Panc1 (cell line): ENCODE results near the gene SSBP2. TPM values are rescaled to one million over a fixed set of nuclear protein-coding genes. Genes with fewer than 3 reads are reported as not detected.

Source experiments
- ATAC-seq: fragments of 200-7000 bp; cut with Tn5 transposase; 2 replicates; pipeline ENCODE4 v1.9.1; 2020; ENCODE audit warnings: mild to moderate bottlenecking, moderate library complexity
- BruUV-seq: library from RNA; stranded (reverse); fragments of 400-500 nt; replicated peaks from 2 replicates; lab custom pipeline; 2021; lab: Mats Ljungman, UMichigan
- CTCF ChIA-PET: fragments of 300-600 bp; sonication (Branson Sonifier 250); formaldehyde crosslinking; loops from one replicate; lab custom pipeline; 2022; ENCODE audit warnings: antibody characterized with exemption; lab: Charles Lee
- POLR2A ChIA-PET: fragments of 300-600 bp; sonication (Branson Sonifier 250); formaldehyde crosslinking; loops from one replicate; lab custom pipeline; 2022; ENCODE audit warnings: antibody characterized with exemption; lab: Charles Lee
- DNase-seq: peaks from one replicate; pipeline ENCODE4 v3.0.0-alpha.2; 2010; ENCODE audit warnings: low read depth, low spot score
- H3K27ac ChIP-seq: 2 replicates; pipeline ENCODE4 v1.5.1; 2011; ENCODE audit warnings: mild to moderate bottlenecking, low read length, inconsistent platforms
- H3K27me3 ChIP-seq: fragments of 200-500 bp; sonication (Bioruptor generic); 2 replicates; pipeline ENCODE4 v1.6.0; 2014; ENCODE audit warnings: low read length, inconsistent platforms; ENCODE audit not compliant: control insufficient read depth, insufficient read depth
- H3K36me3 ChIP-seq: fragments of 200-500 bp; sonication (Bioruptor generic); 2 replicates; pipeline ENCODE4 v1.5.1; 2014; ENCODE audit warnings: inconsistent platforms, mild to moderate bottlenecking, low read length, moderate library complexity; ENCODE audit not compliant: control insufficient read depth, insufficient read depth
- H3K4me1 ChIP-seq: 2 replicates; pipeline ENCODE4 v1.5.1; 2011; ENCODE audit warnings: inconsistent platforms, mild to moderate bottlenecking, low read length, moderate library complexity; ENCODE audit not compliant: control insufficient read depth, insufficient read depth
- H3K4me3 ChIP-seq, 2 experiments: 2 replicates each; pipeline ENCODE4 v1.5.1; 2011 to 2012; ENCODE audit warnings: low read depth in 2 of 2, low read length in 2 of 2, mild to moderate bottlenecking in 2 of 2, inconsistent platforms in 1 of 2, moderate library complexity in 1 of 2
- H3K9me3 ChIP-seq: fragments of 200-500 bp; sonication (Bioruptor generic); 2 replicates; pipeline ENCODE4 v1.5.1; 2014; ENCODE audit warnings: low read depth, mild to moderate bottlenecking, inconsistent platforms, low read length, moderate library complexity; ENCODE audit not compliant: control insufficient read depth, insufficient read depth
- CTCF ChIP-seq: fragments of 450-650 bp; IDR thresholded peaks from 2 replicates; pipeline ENCODE4 v1.5.1; 2017; ENCODE audit warnings: mild to moderate bottlenecking
- POLR2AphosphoS5 ChIP-seq: IDR thresholded peaks from 2 replicates; pipeline ENCODE4 v1.6.1; 2012; ENCODE audit warnings: mild to moderate bottlenecking, low read depth, low read length, moderate library complexity
- REST ChIP-seq, 2 experiments: IDR thresholded peaks; 2 replicates each; pipeline ENCODE4 v1.6.1; 2011 to 2012; ENCODE audit warnings: low read depth in 2 of 2, control low read depth in 1 of 2, low read length in 1 of 2, mild to moderate bottlenecking in 1 of 2, moderate library complexity in 1 of 2; ENCODE audit not compliant: insufficient read depth in 1 of 2
- SIN3A ChIP-seq: IDR thresholded peaks from 2 replicates; pipeline ENCODE4 v1.6.1; 2012; ENCODE audit warnings: low read depth, mild to moderate bottlenecking, low read length, moderate library complexity, borderline replicate concordance; ENCODE audit not compliant: insufficient read depth
- TCF7L2 ChIP-seq: IDR thresholded peaks from 2 replicates; pipeline ENCODE4 v1.6.1; 2011; ENCODE audit warnings: mild to moderate bottlenecking, low read depth, low read length, inconsistent platforms
- in situ Hi-C: cut with HindIII; loops from 2 replicates; pipeline ENCODE4 v1.10.0; 2016; ENCODE audit warnings: low sequenced_read_pairs, low pct_unique_long_range_greater_than_20kb
- intact Hi-C: fragments of 100-400 bp; cut with micrococcal nuclease; formaldehyde crosslinking; loops from one replicate; pipeline ENCODE4 v1.10.0; 2022; ENCODE audit not compliant: unreplicated experiment
- total RNA-seq: library from RNA; stranded (reverse); gene quantifications from one replicate; pipeline ENCODE4 v1.2.1, GENCODE V29; 2021; ENCODE audit not compliant: unreplicated experiment

Gene SSBP2
- total RNA-seq, 1 experiment from 2014 or later, result 16.3 TPM

- H3K27me3 ChIP-seq, result no peaks in the 10 kb centered on the region
- H3K36me3 ChIP-seq, result no peaks in the 10 kb centered on the region
- CTCF ChIA-PET, result no interaction called here
- H3K4me3 ChIP-seq, result no peak overlapping the region
- TF ChIP-seq TCF7L2, result no peak
- TF ChIP-seq POLR2AphosphoS5, result no peak
- TF ChIP-seq CTCF, result no peak
- TF ChIP-seq REST (IDR thresholded peaks at IDR 0.05; ENCODE audit: insufficient read depth in 1 of 2, low read depth in 2 of 2, low read length in 1 of 2), result no peak
- no peak for TF ChIP-seq SIN3A
- no TSS peak for BruUV-seq
- DNase-seq (no peak), ATAC-seq (no peak)
- peaks cover 14% of the 10 kb centered on the region; the same call in 1 of the 2 replicates for H3K4me1 ChIP-seq
- POLR2A ChIA-PET, result no interaction called here
- no peak overlapping the region for H3K27ac ChIP-seq
- in situ Hi-C loops (no loop called here), intact Hi-C loops (no loop called here)
- no peaks in the 10 kb centered on the region for H3K9me3 ChIP-seq
Measured at GRCh38 chr5:81553567-81554212, 197.2 kb downstream of the SSBP2 start.

- no TSS peak for BruUV-seq
- DNase-seq (no peak), ATAC-seq (peak; percentile 63; the same call in 1 of the 2 replicates)
- Histone ChIP-seq H3K27ac (peak overlapping the region; percentile 39; the same call in 1 of the 2 replicates), H3K9me3 (no peaks in the 10 kb centered on the region), H3K36me3 (no peaks in the 10 kb centered on the region), H3K4me3 (no peak overlapping the region), H3K4me1 (peaks cover 14% of the 10 kb centered on the region; the same call in 1 of the 2 replicates), H3K27me3 (no peaks in the 10 kb centered on the region)
- ChIA-PET CTCF (no interaction called here), POLR2A (no interaction called here)
- no peak for TF ChIP-seq POLR2AphosphoS5
- no peak for TF ChIP-seq CTCF
- TF ChIP-seq SIN3A, result no peak
- no peak for TF ChIP-seq TCF7L2
- no peak for TF ChIP-seq REST (IDR thresholded peaks at IDR 0.05; ENCODE audit: insufficient read depth in 1 of 2, low read depth in 2 of 2, low read length in 1 of 2)
- intact Hi-C loops (no loop called here), in situ Hi-C loops (no loop called here)
Measured at GRCh38 chr5:81552852-81553566, 197.9 kb downstream of the SSBP2 start.
